WTC11 (cell line): ENCODE data around the gene MACROD2. TPM values are rescaled to one million over a fixed set of nuclear protein-coding genes. Genes with fewer than 3 reads are reported as not detected.
A peak's percentile ranks its signal among the peaks of the same experiment; 100 is the strongest.

Source experiments
- ATAC-seq: fragments of 200-7000 bp; cut with Tn5 transposase; 2 replicates; pipeline ENCODE4 v1.10.0; 2021; ENCODE audit warnings: mild to moderate bottlenecking, moderate library complexity
- CTCF ChIA-PET: fragments of 300-600 bp; sonication (Branson Sonifier 250); formaldehyde crosslinking; loops from one replicate; lab custom pipeline; 2021; ENCODE audit warnings: antibody characterized with exemption; lab: Charles Lee
- POLR2A ChIA-PET: fragments of 350-600 bp; sonication (Branson Sonifier 250); formaldehyde crosslinking; loops from one replicate; lab custom pipeline; 2021; ENCODE audit warnings: antibody characterized with exemption; lab: Charles Lee
- DNase-seq: peaks from one replicate; pipeline ENCODE4 v3.0.0; 2021; ENCODE audit warnings: low spot score
- H3K27ac Mint-ChIP-seq: 2 replicates; pipeline ENCODE4 v1.8.0; 2021; ENCODE audit warnings: mixed read lengths
- H3K27me3 Mint-ChIP-seq: 2 replicates; pipeline ENCODE4 v1.8.0; 2021; ENCODE audit warnings: low read depth, mild to moderate bottlenecking, moderate library complexity, mixed read lengths
- H3K36me3 Mint-ChIP-seq: 2 replicates; pipeline ENCODE4 v1.8.0; 2021; ENCODE audit warnings: mixed read lengths
- H3K4me1 Mint-ChIP-seq: 2 replicates; pipeline ENCODE4 v1.8.0; 2022; ENCODE audit warnings: mixed read lengths
- H3K4me3 Mint-ChIP-seq: 2 replicates; pipeline ENCODE4 v1.8.0; 2021; ENCODE audit warnings: mild to moderate bottlenecking, moderate library complexity, mixed read lengths
- H3K9me3 Mint-ChIP-seq: 2 replicates; pipeline ENCODE4 v1.8.0; 2021; ENCODE audit warnings: mixed read lengths
- ATF6 ChIP-seq: sonication (generic); formaldehyde crosslinking; IDR thresholded peaks from 2 replicates; pipeline ENCODE4 v1.8.1; 2023; ENCODE audit warnings: mild to moderate bottlenecking, missing genetic modification reagents
- ELF4 ChIP-seq: sonication (generic); formaldehyde crosslinking; IDR thresholded peaks from 2 replicates; pipeline ENCODE4 v1.8.1; 2022; ENCODE audit warnings: low read depth, mild to moderate bottlenecking, moderate library complexity, missing genetic modification reagents
- ESRRA ChIP-seq: sonication (generic); formaldehyde crosslinking; IDR thresholded peaks from 2 replicates; pipeline ENCODE4 v1.8.1; 2022; ENCODE audit warnings: mild to moderate bottlenecking, missing genetic modification reagents, borderline replicate concordance
- ETV6 ChIP-seq: sonication (generic); formaldehyde crosslinking; IDR thresholded peaks from 2 replicates; pipeline ENCODE4 v1.8.1; 2022; ENCODE audit warnings: mild to moderate bottlenecking, missing genetic modification reagents
- GABPB1 ChIP-seq: sonication (generic); formaldehyde crosslinking; IDR thresholded peaks from 2 replicates; pipeline ENCODE4 v1.8.1; 2023; ENCODE audit warnings: mild to moderate bottlenecking, missing genetic modification reagents
- IRF2 ChIP-seq: sonication (generic); formaldehyde crosslinking; IDR thresholded peaks from 2 replicates; pipeline ENCODE4 v1.8.0; 2022; ENCODE audit warnings: low read depth, missing genetic modification reagents, borderline replicate concordance
- MXD4 ChIP-seq: fragments of 250-450 bp; sonication (Bioruptor Pico); IDR thresholded peaks from 2 replicates; pipeline ENCODE4 v1.8.0; 2021; ENCODE audit warnings: mild to moderate bottlenecking, moderate library complexity, borderline replicate concordance
- MYBL2 ChIP-seq: sonication (generic); formaldehyde crosslinking; IDR thresholded peaks from 2 replicates; pipeline ENCODE4 v1.8.1; 2023; ENCODE audit warnings: mild to moderate bottlenecking, moderate library complexity, missing genetic modification reagents
- NR2C2 ChIP-seq: sonication (generic); formaldehyde crosslinking; IDR thresholded peaks from 2 replicates; pipeline ENCODE4 v1.8.0; 2022; ENCODE audit warnings: mild to moderate bottlenecking, missing genetic modification reagents
- OVOL2 ChIP-seq: fragments of 250-450 bp; sonication (Bioruptor Pico); IDR thresholded peaks from 2 replicates; pipeline ENCODE4 v1.9.0; 2021; ENCODE audit warnings: mild to moderate bottlenecking, borderline replicate concordance
- PRRX2 ChIP-seq: fragments of 250-450 bp; sonication (Bioruptor Pico); IDR thresholded peaks from 2 replicates; pipeline ENCODE4 v1.8.0; 2021; ENCODE audit warnings: mild to moderate bottlenecking
- RELA ChIP-seq: sonication (generic); formaldehyde crosslinking; IDR thresholded peaks from 2 replicates; pipeline ENCODE4 v1.8.1; 2022; ENCODE audit warnings: missing genetic modification reagents, mild to moderate bottlenecking, borderline replicate concordance
- SMAD3 ChIP-seq: sonication (generic); formaldehyde crosslinking; IDR thresholded peaks from 2 replicates; pipeline ENCODE4 v1.8.0; 2022; ENCODE audit warnings: missing genetic modification reagents, mild to moderate bottlenecking, borderline replicate concordance
- SMAD4 ChIP-seq: sonication (generic); formaldehyde crosslinking; IDR thresholded peaks from 2 replicates; pipeline ENCODE4 v1.8.0; 2022; ENCODE audit warnings: mild to moderate bottlenecking, missing genetic modification reagents
- SOX15 ChIP-seq: fragments of 250-450 bp; sonication (Bioruptor Pico); IDR thresholded peaks from 2 replicates; pipeline ENCODE4 v1.9.0; 2021; ENCODE audit warnings: mild to moderate bottlenecking
- TP53 ChIP-seq: sonication (generic); formaldehyde crosslinking; IDR thresholded peaks from 2 replicates; pipeline ENCODE4 v1.8.1; 2023; ENCODE audit warnings: mild to moderate bottlenecking, missing genetic modification reagents
- ZNF121 ChIP-seq: sonication (generic); formaldehyde crosslinking; IDR thresholded peaks from 2 replicates; pipeline ENCODE4 v1.8.0; 2023; ENCODE audit warnings: missing genetic modification reagents
- ZNF232 ChIP-seq: sonication (generic); formaldehyde crosslinking; IDR thresholded peaks from 2 replicates; pipeline ENCODE4 v1.8.0; 2022; ENCODE audit warnings: mild to moderate bottlenecking, missing genetic modification reagents
- ZNF263 ChIP-seq: sonication (generic); formaldehyde crosslinking; IDR thresholded peaks from 2 replicates; pipeline ENCODE4 v1.8.1; 2022; ENCODE audit warnings: low read depth, mild to moderate bottlenecking, moderate library complexity, missing genetic modification reagents
- ZNF423 ChIP-seq: fragments of 250-450 bp; sonication (Bioruptor Pico); IDR thresholded peaks from 2 replicates; pipeline ENCODE4 v2.1.2; 2022; ENCODE audit warnings: mild to moderate bottlenecking, moderate library complexity
- ZNF671 ChIP-seq: fragments of 250-450 bp; sonication (Bioruptor Pico); IDR thresholded peaks from 2 replicates; pipeline ENCODE4 v1.8.0; 2021; ENCODE audit warnings: mild to moderate bottlenecking
- total RNA-seq: library from RNA; stranded (reverse); gene quantifications from 3 replicates; pipeline ENCODE4 v1.2.3, GENCODE V29; 2021
- TF ChIP-seq, protein P1 (sequence below): fragments of 250-450 bp; sonication (Bioruptor Pico); IDR thresholded peaks from 2 replicates; pipeline ENCODE4 v1.9.0; 2021; ENCODE audit warnings: mild to moderate bottlenecking, borderline replicate concordance
- TF ChIP-seq, protein P2 (sequence below): sonication (generic); formaldehyde crosslinking; IDR thresholded peaks from 2 replicates; pipeline ENCODE4 v1.8.1; 2022; ENCODE audit warnings: mild to moderate bottlenecking, missing genetic modification reagents, moderate library complexity, borderline replicate concordance
- TF ChIP-seq, protein P3 (sequence below): sonication (generic); formaldehyde crosslinking; conservative IDR thresholded peaks from 2 replicates; pipeline ENCODE4 v1.8.1; 2022; ENCODE audit warnings: mild to moderate bottlenecking, missing genetic modification reagents

The MACROD2 gene
- total RNA-seq, 1 experiment from 2014 or later: 4.1 TPM

- no peak for TF ChIP-seq OVOL2
- no peak for TF ChIP-seq ZNF263 (CRISPR knock-in tag)
- no peak for TF ChIP-seq PRRX2
- no peak for TF ChIP-seq GABPB1 (CRISPR knock-in tag)
- no peak for TF ChIP-seq ZNF232
- no peak for TF ChIP-seq ELF4 (CRISPR knock-in tag)
- peaks cover 9% of the 10 kb centered on the region; the same call in 1 of the 2 replicates for H3K4me1 Mint-ChIP-seq
- ChIA-PET POLR2A (no interaction called here), CTCF (no interaction called here)
- H3K4me3 Mint-ChIP-seq: no peak overlapping the region
- no peak overlapping the region for H3K27ac Mint-ChIP-seq
- no peak for DNase-seq
- H3K27me3 Mint-ChIP-seq: no peaks in the 10 kb centered on the region
- no peaks in the 10 kb centered on the region for H3K9me3 Mint-ChIP-seq
- peak; percentile 69; the same call in 1 of the 2 replicates for ATAC-seq
- H3K36me3 Mint-ChIP-seq: no peaks in the 10 kb centered on the region
These were observed 527.8 kb downstream of the MACROD2 start for GRCh38 chr20:14523090-14523489.

DNA sequence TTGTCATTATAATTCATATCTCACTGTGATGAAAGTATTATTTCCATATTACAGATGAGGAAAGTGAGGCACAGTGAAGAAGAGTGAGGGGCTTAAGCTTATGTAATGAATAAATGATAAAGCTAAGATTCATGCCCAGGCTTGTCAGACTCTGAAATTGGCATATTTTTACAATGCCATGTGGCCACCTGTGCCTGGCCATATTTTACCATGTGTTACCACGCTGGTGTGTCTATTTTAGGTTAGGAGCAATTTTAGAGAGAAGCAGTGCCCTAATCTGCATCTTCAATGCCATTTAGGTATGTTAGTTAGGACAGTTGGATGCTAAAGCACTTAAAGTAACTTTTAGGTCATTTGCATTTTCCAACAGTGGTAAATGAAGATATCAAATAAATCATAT lies 530.1 kb downstream of the MACROD2 start:
- CTCF ChIA-PET: no interaction called here
- TF ChIP-seq SOX15 (CRISPR knock-in tag) (no peak), ETV6 (CRISPR knock-in tag) (no peak), ZNF671 (CRISPR knock-in tag) (no peak), ELF4 (CRISPR knock-in tag) (no peak), MYBL2 (CRISPR knock-in tag) (no peak), ZNF121 (no peak), RELA (CRISPR knock-in tag) (no peak), SMAD3 (CRISPR knock-in tag) (no peak), SMAD4 (CRISPR knock-in tag) (no peak), ATF6 (CRISPR knock-in tag) (no peak), ESRRA (no peak), NR2C2 (CRISPR knock-in tag) (no peak), MXD4 (CRISPR knock-in tag) (no peak), IRF2 (no peak), PRRX2 (no peak), ZNF423 (CRISPR knock-in tag) (no peak), TP53 (CRISPR knock-in tag) (no peak)
- TF ChIP-seq, protein P1, sequence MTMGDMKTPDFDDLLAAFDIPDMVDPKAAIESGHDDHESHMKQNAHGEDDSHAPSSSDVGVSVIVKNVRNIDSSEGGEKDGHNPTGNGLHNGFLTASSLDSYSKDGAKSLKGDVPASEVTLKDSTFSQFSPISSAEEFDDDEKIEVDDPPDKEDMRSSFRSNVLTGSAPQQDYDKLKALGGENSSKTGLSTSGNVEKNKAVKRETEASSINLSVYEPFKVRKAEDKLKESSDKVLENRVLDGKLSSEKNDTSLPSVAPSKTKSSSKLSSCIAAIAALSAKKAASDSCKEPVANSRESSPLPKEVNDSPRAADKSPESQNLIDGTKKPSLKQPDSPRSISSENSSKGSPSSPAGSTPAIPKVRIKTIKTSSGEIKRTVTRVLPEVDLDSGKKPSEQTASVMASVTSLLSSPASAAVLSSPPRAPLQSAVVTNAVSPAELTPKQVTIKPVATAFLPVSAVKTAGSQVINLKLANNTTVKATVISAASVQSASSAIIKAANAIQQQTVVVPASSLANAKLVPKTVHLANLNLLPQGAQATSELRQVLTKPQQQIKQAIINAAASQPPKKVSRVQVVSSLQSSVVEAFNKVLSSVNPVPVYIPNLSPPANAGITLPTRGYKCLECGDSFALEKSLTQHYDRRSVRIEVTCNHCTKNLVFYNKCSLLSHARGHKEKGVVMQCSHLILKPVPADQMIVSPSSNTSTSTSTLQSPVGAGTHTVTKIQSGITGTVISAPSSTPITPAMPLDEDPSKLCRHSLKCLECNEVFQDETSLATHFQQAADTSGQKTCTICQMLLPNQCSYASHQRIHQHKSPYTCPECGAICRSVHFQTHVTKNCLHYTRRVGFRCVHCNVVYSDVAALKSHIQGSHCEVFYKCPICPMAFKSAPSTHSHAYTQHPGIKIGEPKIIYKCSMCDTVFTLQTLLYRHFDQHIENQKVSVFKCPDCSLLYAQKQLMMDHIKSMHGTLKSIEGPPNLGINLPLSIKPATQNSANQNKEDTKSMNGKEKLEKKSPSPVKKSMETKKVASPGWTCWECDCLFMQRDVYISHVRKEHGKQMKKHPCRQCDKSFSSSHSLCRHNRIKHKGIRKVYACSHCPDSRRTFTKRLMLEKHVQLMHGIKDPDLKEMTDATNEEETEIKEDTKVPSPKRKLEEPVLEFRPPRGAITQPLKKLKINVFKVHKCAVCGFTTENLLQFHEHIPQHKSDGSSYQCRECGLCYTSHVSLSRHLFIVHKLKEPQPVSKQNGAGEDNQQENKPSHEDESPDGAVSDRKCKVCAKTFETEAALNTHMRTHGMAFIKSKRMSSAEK (CRISPR knock-in tag): no peak
- TF ChIP-seq, protein P2, sequence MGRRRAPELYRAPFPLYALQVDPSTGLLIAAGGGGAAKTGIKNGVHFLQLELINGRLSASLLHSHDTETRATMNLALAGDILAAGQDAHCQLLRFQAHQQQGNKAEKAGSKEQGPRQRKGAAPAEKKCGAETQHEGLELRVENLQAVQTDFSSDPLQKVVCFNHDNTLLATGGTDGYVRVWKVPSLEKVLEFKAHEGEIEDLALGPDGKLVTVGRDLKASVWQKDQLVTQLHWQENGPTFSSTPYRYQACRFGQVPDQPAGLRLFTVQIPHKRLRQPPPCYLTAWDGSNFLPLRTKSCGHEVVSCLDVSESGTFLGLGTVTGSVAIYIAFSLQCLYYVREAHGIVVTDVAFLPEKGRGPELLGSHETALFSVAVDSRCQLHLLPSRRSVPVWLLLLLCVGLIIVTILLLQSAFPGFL: no peak
- TF ChIP-seq, protein P3, sequence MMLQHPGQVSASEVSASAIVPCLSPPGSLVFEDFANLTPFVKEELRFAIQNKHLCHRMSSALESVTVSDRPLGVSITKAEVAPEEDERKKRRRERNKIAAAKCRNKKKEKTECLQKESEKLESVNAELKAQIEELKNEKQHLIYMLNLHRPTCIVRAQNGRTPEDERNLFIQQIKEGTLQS (CRISPR knock-in tag): no peak
- Mint-ChIP-seq H3K27ac (no peak overlapping the region), H3K36me3 (no peaks in the 10 kb centered on the region), H3K4me1 (peaks cover 9% of the 10 kb centered on the region; the same call in 1 of the 2 replicates), H3K4me3 (no peak overlapping the region), H3K27me3 (no peaks in the 10 kb centered on the region), H3K9me3 (no peaks in the 10 kb centered on the region)
- DNase-seq: no peak
- POLR2A ChIA-PET: no interaction called here
- ATAC-seq: no peak
